NCI-H2196 (cell line): ENCODE measurements around the gene XRN1.
"Not testable (repeated sequence)": the region's sequence is repeated elsewhere in the genome, so short reads cannot be mapped to it uniquely, and the experiment has no call there.

Experiments
- DNase-seq: peaks from one replicate; lab custom pipeline; 2025; ENCODE audit not compliant: unreplicated experiment; lab: John Stamatoyannopoulos, UW

Gene XRN1

DNA sequence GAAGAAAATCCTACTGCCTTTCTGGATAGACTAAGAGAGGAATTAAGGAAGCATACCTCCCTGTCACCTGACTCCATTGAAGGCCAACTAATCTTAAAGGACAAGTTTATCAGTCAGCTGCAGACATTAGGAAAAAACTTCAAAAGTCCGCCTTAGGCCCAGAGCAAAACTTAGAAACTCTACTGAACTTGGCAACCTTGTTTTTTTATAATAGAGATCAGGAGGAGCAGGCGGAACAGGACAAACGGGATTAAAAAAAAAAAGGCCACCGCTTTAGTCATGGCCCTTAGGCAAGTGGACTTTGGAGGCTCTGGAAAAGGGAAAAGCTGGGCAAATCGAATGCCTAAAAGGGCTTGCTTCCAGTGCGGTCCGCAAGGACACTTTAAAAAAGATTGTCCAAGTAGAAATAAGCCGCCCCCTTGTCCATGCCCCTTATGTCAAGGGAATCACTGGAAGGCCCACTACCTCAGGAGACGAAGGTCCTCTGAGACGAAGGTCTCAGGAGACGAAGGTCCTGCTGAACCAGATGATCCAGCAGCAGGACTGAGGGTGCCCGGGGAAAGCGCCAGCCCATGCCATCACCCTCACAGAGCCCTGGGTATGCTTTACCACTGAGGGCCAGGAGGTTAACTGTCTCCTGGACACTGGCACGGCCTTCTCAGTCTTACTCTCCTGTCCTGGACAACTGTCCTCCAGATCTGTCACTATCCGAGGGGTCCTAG lies 8.2 kb downstream of the XRN1 start:
- not testable (repeated sequence) for DNase-seq

DNA sequence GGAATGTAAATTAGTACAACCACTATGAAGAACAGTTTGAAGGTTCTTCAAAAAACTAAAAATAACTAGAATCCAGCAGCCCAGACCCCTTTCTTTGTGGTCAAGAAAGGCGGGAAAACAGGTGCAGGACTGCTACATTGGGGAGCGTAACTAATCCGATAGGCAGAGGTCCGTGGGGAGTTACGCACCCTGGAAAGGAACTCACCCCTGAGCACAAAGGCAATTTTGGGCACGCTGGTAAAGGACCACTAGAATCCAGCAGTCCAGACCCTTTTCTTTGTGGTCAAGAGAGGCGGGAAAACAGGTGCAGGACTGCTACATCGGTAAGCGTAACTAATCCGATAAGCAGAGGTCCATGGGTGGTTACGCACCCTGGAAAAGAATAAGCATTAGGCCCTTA lies 9.7 kb downstream of the XRN1 start:
- not testable (repeated sequence) for DNase-seq

DNA sequence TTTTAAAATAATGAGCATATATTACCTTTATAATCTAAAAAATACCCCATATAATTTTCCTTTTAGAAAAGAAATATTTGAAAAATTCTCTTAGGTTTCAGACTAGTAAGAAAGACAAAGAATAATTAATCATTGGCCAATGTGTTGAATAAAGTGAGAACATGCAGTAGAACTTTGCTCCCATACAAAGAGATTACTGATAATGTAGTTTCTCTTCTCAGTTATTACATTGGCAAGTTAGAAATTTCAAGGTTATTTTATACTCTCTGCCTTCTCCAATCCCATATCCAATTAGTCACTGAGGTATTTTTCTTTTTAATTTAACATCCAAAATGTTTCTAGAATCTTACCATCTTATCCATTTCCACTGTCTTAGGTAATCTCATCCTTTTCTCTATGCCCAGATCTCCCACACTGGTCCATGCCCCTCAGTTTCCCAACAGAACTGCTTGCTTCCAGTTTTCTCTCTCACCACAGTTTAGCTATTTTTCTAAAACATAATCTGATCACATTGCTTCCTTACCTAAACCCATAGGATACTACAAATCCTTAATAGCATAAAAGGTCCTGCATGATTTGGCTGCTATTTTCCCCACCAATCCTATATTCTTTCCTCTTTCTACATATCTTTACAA lies 10.8 kb downstream of the XRN1 start:
- DNase-seq: no peak

DNA sequence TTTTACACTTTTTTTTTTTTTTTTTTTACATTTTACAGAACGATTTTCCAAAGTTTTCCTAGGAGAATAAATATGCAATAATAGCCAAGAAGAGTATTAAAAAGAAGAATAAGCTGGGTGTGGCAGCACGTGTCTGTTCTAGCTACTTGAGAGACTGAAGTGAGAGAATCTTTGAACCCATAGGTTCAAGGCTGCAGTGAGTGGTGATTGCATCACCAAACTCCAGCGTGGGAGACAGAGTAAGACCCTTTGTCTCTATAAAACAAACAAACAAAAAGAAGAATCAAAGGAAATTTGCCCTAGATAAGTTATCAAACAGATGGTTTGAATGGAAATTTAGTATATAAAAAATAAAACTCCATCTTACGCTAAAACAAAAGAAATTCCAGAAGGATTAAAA lies 13.3 kb downstream of the XRN1 start:
- DNase-seq: no peak

DNA sequence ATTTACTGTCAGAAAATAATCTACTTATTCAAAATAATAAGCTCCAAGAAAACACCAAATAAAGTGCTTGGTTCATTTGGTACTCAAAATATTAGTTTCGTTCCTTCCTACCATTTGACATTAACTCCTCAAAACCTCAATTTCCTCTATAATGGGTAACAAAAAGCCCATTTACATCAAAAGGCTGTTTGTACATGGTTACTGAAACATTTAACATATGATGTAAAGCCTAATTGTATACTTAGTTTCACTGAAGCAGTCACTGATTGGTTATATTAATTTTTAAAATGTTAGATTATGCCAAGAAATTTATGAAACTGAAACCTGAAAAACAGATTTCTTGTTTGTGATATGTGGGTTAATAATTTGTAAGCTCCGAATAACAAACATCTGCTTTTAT lies 14.7 kb downstream of the XRN1 start:
- DNase-seq: no peak

DNA sequence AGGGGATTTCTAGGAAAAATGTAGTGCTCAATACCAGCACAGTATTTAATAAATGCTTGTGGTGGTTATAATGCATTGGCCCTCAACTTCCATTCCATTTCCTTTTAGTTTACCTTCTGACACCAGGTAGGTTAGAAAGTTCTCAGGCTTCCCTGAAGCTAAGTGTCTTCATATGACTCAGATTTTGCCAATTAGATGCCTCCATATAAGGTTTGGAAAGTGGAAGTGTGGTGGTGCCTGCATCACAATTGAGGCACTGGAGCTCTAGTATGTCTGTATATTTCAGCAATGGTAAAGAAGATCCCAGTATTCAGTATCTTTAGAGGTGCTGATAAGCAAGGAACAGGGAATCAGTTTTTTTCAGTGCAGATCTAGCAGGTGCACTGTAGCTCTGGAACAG lies 18.3 kb downstream of the XRN1 start:
- no peak for DNase-seq

DNA sequence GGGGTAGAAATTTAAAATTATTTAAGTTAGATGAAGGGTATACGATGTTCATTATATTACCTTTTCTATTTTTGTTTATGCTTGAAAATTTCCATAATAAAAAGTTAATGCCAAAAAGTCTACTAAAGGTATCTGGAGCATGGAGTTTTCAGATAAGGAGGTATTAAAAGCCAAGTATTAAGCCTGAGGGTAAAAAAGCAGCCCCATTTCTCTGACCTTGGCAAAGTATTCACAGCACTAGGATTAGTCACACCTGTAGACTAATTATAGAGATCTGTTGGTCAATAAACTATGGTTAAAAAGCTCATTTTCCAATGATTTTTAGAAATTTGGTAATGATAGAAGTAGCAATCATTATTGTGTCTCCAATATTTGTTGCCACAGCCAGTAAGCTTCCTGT lies 23.1 kb downstream of the XRN1 start:
- no peak for DNase-seq

DNA sequence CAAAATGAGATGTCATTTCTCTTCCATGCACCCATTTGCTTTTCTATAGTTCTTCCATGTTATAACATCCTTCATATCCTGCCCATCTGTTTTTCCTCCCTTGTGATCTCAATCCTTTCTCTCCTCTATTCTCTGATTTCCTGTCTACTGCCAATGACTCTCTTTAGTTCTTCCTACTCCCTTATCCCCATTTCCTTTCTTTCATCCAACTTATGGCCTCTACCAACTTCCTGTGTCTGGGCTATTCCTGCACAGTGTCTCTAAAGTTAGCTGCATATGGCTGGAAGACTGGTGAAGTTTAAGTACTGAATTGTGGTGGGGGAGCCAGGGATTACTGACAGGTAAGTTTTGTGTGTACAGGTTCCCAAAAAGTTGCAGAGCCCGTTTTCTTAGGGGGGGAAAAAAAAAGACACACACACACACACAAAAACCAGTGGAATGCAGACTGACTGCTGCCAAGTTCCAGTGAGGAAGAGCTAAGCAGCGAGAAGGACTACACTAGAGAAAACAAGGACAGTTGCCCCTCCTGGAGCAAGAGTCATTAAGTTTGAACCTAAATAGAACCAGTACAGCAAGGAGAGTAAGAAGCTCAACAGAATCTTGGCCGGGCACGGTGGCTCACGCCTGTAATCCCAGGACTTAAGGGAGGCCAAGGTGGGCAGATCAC lies 28.8 kb downstream of the XRN1 start:
- DNase-seq: no peak

DNA sequence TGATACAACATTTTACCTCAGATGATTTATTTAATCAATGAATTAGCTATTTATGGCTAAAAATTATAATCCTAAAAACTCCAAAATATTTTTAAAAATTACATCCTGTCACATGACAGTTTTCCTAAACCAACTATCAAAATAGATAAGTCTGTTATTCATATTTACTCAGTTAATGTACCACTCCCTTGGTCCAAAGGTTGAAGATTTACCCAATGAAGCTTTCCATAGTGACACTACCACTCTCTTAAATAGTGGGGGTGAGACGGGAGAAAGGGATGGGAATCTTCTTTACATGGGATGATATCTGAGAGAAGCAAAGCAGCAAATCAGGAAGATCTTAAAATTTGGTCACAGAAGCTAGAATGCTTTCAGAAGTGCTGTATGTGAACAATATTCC lies 30.5 kb downstream of the XRN1 start:
- DNase-seq: no peak

DNA sequence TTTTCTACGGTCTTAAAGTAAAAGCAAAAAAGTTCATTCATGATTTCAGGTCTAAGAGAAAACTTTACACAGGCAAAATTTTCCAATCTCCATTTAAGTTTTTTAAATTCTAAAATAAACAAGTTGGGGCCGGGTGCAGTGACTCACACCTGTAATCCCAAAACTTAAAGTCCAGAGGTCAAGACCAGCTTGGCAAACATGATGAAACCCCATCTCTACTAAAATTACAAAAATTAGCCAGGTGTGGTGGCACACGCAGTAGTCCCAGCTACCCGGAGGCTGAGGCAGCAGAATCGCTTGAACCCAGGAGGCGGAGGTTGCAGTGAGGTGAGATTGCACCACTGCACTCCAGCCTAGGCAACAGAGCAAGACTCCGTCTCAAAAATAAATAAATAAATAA lies 47.3 kb downstream of the XRN1 start:
- not testable (repeated sequence) for DNase-seq

DNA sequence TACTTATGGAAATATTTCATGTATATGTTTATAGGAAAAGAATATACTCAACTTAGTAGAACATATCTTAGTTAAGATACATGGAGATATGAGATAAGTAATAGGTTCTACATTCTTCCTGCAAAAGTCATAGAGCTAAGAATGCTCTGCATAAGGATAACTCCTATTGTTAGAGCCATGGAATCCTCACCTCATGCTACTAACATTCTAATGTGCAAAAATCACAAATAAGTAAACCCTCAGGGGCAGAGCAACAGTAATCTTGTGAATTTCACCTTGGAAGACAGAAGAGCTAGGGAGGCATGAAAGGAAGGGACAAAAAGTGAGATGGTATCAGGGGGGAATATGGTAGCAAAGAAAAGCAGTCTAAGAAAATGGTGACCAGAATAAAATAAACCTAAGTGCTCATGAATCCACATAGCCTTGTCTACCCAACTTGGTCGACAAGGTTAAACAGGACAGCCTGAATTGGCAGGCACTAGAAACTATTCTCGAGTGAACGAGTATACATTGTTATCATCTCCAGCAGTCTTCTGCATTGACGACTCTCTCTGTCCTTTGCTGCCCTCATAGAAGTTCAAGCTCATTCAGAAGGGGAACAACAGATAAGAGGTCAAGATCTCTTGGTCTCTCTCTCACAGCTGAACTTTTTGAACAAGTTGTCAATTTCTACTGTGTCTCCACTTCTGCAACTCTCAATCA lies 52.8 kb downstream of the XRN1 start:
- DNase-seq: no peak

DNA sequence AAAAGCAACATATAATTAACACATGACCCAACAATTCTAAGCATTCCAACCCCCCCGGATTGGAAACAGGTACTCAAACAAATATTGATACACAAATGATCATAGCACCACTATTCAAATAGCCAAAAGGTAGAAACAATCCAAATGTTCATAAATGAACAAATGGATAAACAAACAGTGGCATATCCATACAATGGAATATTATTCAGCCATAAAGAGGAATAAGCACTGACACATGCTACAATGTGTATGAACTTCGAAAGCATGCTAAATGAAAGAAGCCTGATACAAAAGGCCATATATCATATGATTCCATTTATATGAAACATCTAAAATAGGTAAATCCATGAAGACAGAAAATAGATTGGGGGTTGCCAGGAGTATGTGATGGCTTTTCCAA lies 62.8 kb downstream of the XRN1 start:
- DNase-seq: no peak

DNA sequence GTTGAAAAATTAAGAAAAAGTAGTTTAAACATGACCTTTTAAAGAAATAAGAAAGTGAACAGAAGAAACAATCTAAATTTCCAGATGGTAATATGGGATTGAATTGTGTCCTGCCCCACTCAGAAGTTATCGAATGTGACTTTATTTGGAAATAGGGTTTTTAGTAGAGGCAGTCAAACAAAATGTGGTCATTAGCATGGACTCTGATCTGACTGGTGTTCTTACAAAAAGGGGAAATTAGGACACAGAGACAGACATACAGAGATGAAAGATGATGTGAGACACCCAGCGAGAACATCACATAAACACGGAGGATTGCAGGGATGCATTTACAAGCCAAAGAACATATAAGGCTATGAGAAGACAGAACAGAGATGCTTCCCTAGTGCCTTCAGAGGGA lies 73.2 kb downstream of the XRN1 start:
- DNase-seq: no peak

DNA sequence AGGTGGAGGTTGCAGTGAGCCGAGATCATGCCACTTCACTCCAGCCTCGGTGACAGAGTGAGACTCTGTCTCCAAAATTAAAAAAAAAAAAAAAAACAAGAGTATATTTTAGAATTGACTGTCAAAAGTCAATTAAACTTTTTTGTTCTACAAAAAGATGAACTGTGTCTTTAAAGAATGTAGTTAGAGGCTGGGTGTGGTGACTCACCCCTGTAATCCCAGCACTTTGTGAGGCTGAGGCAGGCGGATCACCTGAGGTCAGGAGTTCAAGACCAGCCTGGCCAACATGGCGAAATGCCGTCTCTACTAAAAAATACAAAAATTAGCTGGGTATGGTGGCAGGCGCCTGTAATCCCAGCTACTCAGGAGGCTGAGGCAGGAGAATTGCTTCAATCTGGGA lies 78.3 kb downstream of the XRN1 start:
- not testable (repeated sequence) for DNase-seq

DNA sequence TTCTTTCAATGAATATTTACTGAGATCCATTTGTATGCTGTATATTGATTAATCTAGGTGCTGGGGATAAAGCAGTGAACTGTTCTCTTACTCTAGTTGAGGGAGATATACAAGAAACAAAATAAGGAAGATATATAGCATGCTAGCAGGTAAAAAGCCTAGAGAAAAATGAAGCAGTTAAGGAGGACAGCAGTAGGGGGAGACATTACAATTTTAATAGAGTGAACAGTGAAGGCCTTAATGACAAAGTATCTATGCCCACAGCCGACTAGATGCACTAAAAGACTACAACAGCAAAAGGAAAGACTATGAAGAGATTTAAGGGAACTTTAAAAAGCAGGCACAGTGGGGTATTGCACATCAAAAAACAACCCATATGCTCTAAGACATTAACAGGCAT lies 81.4 kb downstream of the XRN1 start:
- DNase-seq: no peak

DNA sequence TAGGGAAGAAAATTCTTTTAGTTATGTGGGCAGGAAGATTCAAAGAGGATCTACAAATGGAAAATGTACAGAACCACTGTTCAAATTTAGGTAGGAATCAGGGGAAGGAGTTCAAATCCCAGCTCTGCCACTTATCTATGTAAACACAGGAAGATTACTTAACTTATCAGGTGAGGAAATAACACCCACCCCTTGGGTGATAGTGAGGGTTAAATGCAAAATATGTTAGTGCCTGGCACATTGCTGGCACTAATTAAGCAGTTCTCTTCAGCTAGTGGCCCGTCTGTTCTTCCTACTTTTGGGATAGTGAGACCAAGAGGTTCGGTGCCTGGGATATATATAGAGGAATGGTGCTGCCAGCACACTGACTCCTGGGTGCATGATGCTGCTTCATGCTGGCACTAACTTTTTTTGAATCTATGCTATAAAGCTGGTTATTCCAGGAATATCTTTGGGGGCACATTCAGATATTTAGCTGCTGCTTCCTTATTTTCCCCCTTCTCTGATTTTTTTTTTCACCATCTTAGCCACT lies 83.8 kb downstream of the XRN1 start:
- no peak for DNase-seq

DNA sequence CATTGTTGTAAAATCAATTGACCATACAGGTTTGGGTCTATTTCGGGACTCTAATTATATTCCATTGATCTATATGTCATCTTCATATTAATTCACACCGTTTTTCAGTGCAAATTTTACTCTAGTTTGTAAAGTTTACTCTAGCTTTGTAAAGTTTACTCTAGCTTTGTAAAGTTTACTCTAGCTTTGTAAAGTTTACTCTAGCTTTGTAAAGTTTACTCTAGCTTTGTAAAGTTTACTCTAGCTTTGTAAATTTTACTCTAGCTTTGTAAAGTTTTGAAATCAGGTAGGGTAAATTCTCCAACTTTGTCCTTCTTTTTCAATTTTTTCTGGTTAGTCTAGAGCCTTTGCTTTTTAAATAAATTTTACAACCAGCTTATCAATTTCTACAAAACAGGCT lies 84.4 kb downstream of the XRN1 start:
- DNase-seq: not testable (repeated sequence)

DNA sequence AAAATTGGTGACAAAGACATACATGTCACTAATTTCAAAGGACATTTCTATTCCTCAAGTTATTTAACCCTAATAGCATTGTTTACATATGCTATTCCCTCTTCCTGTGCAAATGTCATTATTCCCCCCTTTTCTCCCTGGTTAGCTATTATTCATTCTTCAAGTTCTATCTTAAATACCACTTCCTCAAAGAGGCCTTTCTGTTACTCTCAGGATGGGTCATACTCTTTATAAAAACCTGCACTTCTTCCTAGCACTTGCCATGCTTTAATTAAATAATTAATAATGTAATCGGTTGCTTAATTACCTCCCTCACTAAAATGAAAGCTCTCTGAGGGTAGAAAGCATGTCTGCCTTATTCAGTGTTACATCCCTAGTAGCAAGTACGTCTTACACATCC lies 88.5 kb downstream of the XRN1 start:
- DNase-seq: no peak

DNA sequence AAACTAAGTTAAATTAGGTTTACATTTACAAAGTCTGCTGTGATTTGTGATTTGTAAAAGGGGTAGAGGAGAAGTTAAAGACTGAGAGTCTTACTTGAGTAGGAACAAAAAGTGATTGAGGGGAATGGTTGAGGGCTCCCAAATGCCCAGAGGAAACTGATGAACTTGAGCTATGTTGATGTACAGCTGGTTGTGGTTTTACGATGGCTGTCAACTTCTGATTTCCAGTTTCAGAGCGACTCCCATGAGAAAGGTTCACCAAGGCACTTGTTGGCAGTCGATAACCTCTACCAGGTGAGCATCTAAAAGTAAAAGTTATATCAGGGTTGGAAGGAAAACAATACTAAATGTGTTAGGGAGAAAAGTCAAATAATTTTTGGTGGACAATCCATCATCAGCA lies 91.0 kb downstream of the XRN1 start:
- DNase-seq: no peak

DNA sequence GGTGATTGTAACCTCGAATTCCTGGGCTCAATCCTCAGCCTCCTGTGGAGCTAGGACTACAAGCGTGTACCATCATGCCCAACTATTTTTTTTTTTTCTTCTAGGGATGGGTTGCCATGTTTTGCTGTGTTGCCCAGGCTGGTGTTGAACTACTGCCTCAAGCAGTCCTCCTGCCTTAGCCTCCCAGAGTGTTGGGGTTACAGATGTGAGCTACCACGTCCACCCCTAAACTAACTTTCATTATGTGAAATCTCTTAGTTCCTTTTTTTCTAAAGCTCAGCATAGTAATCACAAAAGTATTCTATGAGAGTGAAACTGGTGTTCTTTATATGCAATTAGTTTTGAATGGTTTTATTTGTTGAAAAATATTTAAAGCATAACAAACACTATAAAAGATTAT lies 92.1 kb downstream of the XRN1 start:
- DNase-seq: no peak

DNA sequence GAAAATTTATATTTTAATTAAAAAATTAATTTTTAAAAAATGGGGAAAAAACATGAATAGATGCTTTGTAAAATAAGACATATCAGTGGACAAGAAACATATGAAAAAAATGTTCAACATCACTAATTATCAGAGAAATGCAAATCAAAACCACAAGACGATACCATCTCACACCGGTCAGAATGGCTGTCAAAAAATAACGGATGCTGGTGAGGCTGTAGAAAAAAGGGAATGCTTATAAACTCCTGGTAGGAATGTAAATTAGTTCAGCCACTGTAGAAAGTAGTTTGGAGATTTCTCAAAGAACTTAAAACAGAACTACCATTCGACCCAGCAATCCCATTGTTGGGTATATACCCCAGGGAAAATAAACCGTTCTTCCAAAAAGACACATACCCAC lies 93.8 kb downstream of the XRN1 start:
- no peak for DNase-seq

DNA sequence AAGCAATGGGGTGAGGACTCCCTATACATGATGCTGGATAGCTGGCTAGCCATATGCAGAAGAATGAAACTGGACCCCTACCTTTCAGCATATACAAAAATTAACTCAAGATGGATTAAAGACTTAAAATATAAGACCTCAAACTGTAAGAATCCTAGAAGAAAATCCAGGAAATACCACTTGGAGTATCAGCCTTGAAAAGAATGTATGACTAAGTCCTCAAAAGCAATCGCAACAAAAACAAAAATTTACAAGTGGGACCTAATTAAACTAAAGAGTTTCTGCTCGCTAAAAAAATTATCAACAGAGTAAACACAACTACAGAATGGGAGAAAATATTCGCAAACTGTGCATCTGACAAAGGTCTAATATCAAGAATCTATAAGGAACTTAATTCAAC lies 94.3 kb downstream of the XRN1 start:
- DNase-seq: no peak
